HFFc6 (cell line): ENCODE measurements around the gene YWHAE. TPM values are rescaled to one million over a fixed set of nuclear protein-coding genes. Genes with fewer than 3 reads are reported as not detected.
A peak's percentile ranks its signal among the peaks of the same experiment; 100 is the strongest.

Experiments
- DNase-seq: peaks from one replicate; pipeline ENCODE4 v3.0.0-alpha.2; 2018
- H3K27ac Mint-ChIP-seq: 2 replicates; pipeline ENCODE4 v1.8.0; 2020; ENCODE audit warnings: mild to moderate bottlenecking, mixed read lengths
- H3K27me3 Mint-ChIP-seq: 2 replicates; pipeline ENCODE4 v1.8.0; 2021; ENCODE audit warnings: mild to moderate bottlenecking, moderate library complexity, mixed read lengths; ENCODE audit not compliant: insufficient read depth
- H3K36me3 Mint-ChIP-seq: 2 replicates; pipeline ENCODE4 v1.8.0; 2021; ENCODE audit warnings: low read depth, mixed read lengths
- H3K4me1 Mint-ChIP-seq: 2 replicates; pipeline ENCODE4 v1.8.0; 2020; ENCODE audit warnings: low read depth, mixed read lengths
- H3K4me3 Mint-ChIP-seq: 2 replicates; pipeline ENCODE4 v1.8.0; 2020; ENCODE audit warnings: mild to moderate bottlenecking, moderate library complexity, mixed read lengths
- H3K9me3 Mint-ChIP-seq: 2 replicates; pipeline ENCODE4 v1.8.0; 2020; ENCODE audit warnings: mild to moderate bottlenecking, mixed read lengths
- CTCF ChIP-seq: fragments of 200-600 bp; sonication (generic); IDR thresholded peaks from 2 replicates; pipeline ENCODE4 v1.5.0; 2021; ENCODE audit warnings: antibody characterized with exemption, mild to moderate bottlenecking
- total RNA-seq, 6 experiments: library from RNA; stranded (reverse); fragmentation: NEBNext Ultra II Directional; extraction: Animal tissue kit (Norgen Biotek cat#: 25700); gene quantifications; 2 replicates in 1 of 6; 3 replicates in 5 of 6; pipeline ENCODE4 v1.2.3, GENCODE V29; 2021

Gene YWHAE
- total RNA-seq, 6 experiments from 2014 or later = 713 to 967 (median 844) TPM

DNA sequence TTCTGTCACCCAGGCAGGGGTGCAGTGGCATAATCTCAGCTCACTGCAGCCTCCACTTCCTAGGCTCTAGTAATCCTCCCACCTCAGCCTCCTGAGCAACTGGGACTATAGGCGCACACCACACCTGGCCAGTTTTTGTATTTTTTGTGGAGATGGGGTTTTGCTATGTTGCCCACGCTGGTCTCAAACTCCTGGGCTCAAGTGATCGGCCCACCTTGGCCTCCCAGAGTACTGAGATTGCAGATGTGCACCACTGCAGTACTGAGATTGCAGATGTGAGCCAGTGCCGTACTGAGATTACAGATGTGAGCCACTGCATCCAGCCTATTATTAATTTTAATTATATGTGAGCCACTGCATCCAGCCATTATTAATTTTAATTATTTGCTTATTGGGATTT, 42.2 kb upstream of the YWHAE start:
- TF ChIP-seq CTCF = no peak
- Mint-ChIP-seq H3K27ac (no peak overlapping the region), H3K4me3 (no peak overlapping the region), H3K36me3 (peaks cover 18% of the 10 kb centered on the region), H3K27me3 (peaks cover 2% of the 10 kb centered on the region; the same call in 1 of the 2 replicates), H3K4me1 (peaks cover 28% of the 10 kb centered on the region), H3K9me3 (no peaks in the 10 kb centered on the region)
- DNase-seq = no peak

- peaks cover 2% of the 10 kb centered on the region for H3K27me3 Mint-ChIP-seq
- no peaks in the 10 kb centered on the region for H3K9me3 Mint-ChIP-seq
- no peak overlapping the region for H3K4me3 Mint-ChIP-seq
- no peak for TF ChIP-seq CTCF
- peaks cover 31% of the 10 kb centered on the region for H3K4me1 Mint-ChIP-seq
- H3K27ac Mint-ChIP-seq = no peak overlapping the region; the same call in 1 of the 2 replicates
- DNase-seq = no peak
- peaks cover 25% of the 10 kb centered on the region for H3K36me3 Mint-ChIP-seq
These were observed 40.9 kb upstream of the YWHAE start for GRCh38 chr17:1440921-1441320.

- peaks cover 39% of the 10 kb centered on the region for H3K4me1 Mint-ChIP-seq
- H3K9me3 Mint-ChIP-seq = no peaks in the 10 kb centered on the region
- peaks cover 2% of the 10 kb centered on the region for H3K27me3 Mint-ChIP-seq
- DNase-seq = peak; percentile 81
- no peak for TF ChIP-seq CTCF
- peaks cover 26% of the 10 kb centered on the region for H3K36me3 Mint-ChIP-seq
- peak overlapping the region; percentile 96 for H3K27ac Mint-ChIP-seq
- peak overlapping the region; percentile 85 for H3K4me3 Mint-ChIP-seq
These were observed 38.6 kb upstream of the YWHAE start for GRCh38 chr17:1438593-1439083.

DNA sequence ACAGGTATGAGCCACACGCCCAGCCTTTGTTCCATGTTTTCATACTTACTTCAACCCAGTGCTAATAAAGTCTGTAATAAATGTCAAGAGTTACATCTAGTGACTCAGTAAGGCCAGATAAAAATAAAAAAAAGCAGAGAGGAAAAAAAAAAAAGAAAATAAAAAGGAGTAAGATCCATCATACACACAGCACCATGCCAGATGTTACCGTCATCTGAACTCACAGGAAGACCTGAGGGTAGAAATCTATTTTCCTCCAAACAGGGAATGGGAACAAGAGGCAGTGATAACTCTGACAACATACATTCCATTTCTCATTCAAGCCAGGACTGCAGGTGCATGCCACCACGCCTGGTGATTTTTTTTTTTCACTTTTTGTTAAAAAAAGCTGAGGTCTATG, 35.3 kb upstream of the YWHAE start:
- DNase-seq = no peak
- Mint-ChIP-seq H3K9me3 (no peaks in the 10 kb centered on the region), H3K36me3 (peaks cover 38% of the 10 kb centered on the region), H3K4me3 (no peak overlapping the region), H3K27ac (peak overlapping the region; percentile 29), H3K4me1 (peaks cover 55% of the 10 kb centered on the region), H3K27me3 (peaks cover 4% of the 10 kb centered on the region)
- TF ChIP-seq CTCF = no peak

- no peak for TF ChIP-seq CTCF
- H3K9me3 Mint-ChIP-seq = no peaks in the 10 kb centered on the region
- H3K27me3 Mint-ChIP-seq = peaks cover 4% of the 10 kb centered on the region
- peak; percentile 33 for DNase-seq
- H3K4me1 Mint-ChIP-seq = peaks cover 50% of the 10 kb centered on the region
- H3K4me3 Mint-ChIP-seq = no peak overlapping the region
- H3K27ac Mint-ChIP-seq = 0 out of 2 replicates have a peak overlapping the region, but pooled peaks have one; percentile 26
- H3K36me3 Mint-ChIP-seq = peaks cover 41% of the 10 kb centered on the region
These were observed 34.1 kb upstream of the YWHAE start for GRCh38 chr17:1434150-1434549.
